DOHH2 (cell line): ENCODE data around the gene LDLRAD4.

Experiments used
- H3F3A ChIP-seq: fragments of 200-600 bp; sonication (generic), shearing (Covaris generic); 2 replicates; pipeline ENCODE4 v1.6.0; 2016; ENCODE audit warnings: antibody characterized with exemption, mild to moderate bottlenecking; ENCODE audit not compliant: control insufficient read depth, insufficient read depth
- H3K27ac ChIP-seq: fragments of 200-600 bp; sonication (generic); 2 replicates; pipeline ENCODE4 v1.5.1; 2014; ENCODE audit warnings: low read depth, mild to moderate bottlenecking, low read length, moderate library complexity
- H3K27me3 ChIP-seq: fragments of 200-600 bp; sonication (generic); 2 replicates; pipeline ENCODE4 v1.6.1; 2014; ENCODE audit warnings: mild to moderate bottlenecking, low read length, mixed read lengths; ENCODE audit not compliant: control insufficient read depth
- H3K36me3 ChIP-seq: fragments of 200-600 bp; sonication (generic); 2 replicates; pipeline ENCODE4 v1.6.1; 2014; ENCODE audit warnings: mild to moderate bottlenecking, low read length, moderate library complexity, mixed read lengths; ENCODE audit not compliant: control insufficient read depth
- H3K4me1 ChIP-seq: fragments of 200-600 bp; sonication (generic); 2 replicates; pipeline ENCODE4 v1.6.1; 2014; ENCODE audit warnings: mild to moderate bottlenecking, low read length, mixed read lengths; ENCODE audit not compliant: control insufficient read depth
- H3K4me2 ChIP-seq: fragments of 200-600 bp; sonication (generic); 2 replicates; pipeline ENCODE4 v1.6.0; 2014; ENCODE audit warnings: mild to moderate bottlenecking, low read length, moderate library complexity
- H3K4me3 ChIP-seq: fragments of 200-600 bp; sonication (generic); 2 replicates; pipeline ENCODE4 v1.5.1; 2014; ENCODE audit warnings: mild to moderate bottlenecking, low read length, mixed read lengths
- H3K79me2 ChIP-seq: fragments of 200-600 bp; sonication (generic); 2 replicates; pipeline ENCODE4 v1.6.1; 2014; ENCODE audit warnings: mild to moderate bottlenecking, low read length, mixed read lengths; ENCODE audit not compliant: control insufficient read depth
- H3K9me2 ChIP-seq: fragments of 200-600 bp; sonication (generic); replicated peaks from 2 replicates; pipeline ENCODE4 v1.6.1; 2014; ENCODE audit warnings: mild to moderate bottlenecking, low read length, mixed read lengths; ENCODE audit not compliant: control insufficient read depth
- H3K9me3 ChIP-seq: fragments of 200-600 bp; sonication (generic); 2 replicates; pipeline ENCODE4 v1.6.1; 2014; ENCODE audit warnings: antibody characterized with exemption, low read length, mixed read lengths; ENCODE audit not compliant: control insufficient read depth, insufficient read depth
- H4K20me1 ChIP-seq: fragments of 200-600 bp; sonication (generic); 2 replicates; pipeline ENCODE4 v1.6.0; 2014; ENCODE audit warnings: low read depth, mild to moderate bottlenecking, antibody characterized with exemption, low read length, moderate library complexity; ENCODE audit not compliant: control insufficient read depth, insufficient read depth
- CTCF ChIP-seq: fragments of 200-600 bp; sonication (generic); IDR thresholded peaks from one replicate; pipeline ENCODE4 v1.5.1; 2014; ENCODE audit warnings: antibody characterized with exemption, mild to moderate bottlenecking, low read depth, low read length; ENCODE audit not compliant: poor library complexity, severe bottlenecking
- EZH2phosphoT487 ChIP-seq: fragments of 200-600 bp; sonication (generic); IDR thresholded peaks from 2 replicates; pipeline ENCODE4 v1.6.1; 2017; ENCODE audit warnings: borderline replicate concordance, mild to moderate bottlenecking, antibody characterized with exemption, low read length, moderate library complexity, mixed read lengths

Gene LDLRAD4

GRCh38 chr18:13231151-13231550 is 12.6 kb downstream of the LDLRAD4 start:
- Histone ChIP-seq H3K4me1 (no peaks in the 10 kb centered on the region), H3K36me3 (no peaks in the 10 kb centered on the region), H3K4me2 (no peak overlapping the region), H3K27me3 (no peaks in the 10 kb centered on the region), H3F3A (no peaks in the 10 kb centered on the region), H3K9me3 (no peaks in the 10 kb centered on the region), H3K4me3 (no peak overlapping the region), H3K9me2 (no peaks in the 10 kb centered on the region), H3K27ac (no peak overlapping the region), H4K20me1 (no peaks in the 10 kb centered on the region), H3K79me2 (no peaks in the 10 kb centered on the region)
- TF ChIP-seq EZH2phosphoT487 (no peak), CTCF (no peak)

GRCh38 chr18:13232086-13232917 is 13.7 kb downstream of the LDLRAD4 start:
- H3K9me2 ChIP-seq, result no peaks in the 10 kb centered on the region
- no peaks in the 10 kb centered on the region for H3K4me1 ChIP-seq
- no peaks in the 10 kb centered on the region for H3K79me2 ChIP-seq
- no peaks in the 10 kb centered on the region for H3K36me3 ChIP-seq
- no peak overlapping the region for H3K4me2 ChIP-seq
- TF ChIP-seq CTCF (no peak), EZH2phosphoT487 (no peak)
- H3K4me3 ChIP-seq, result no peak overlapping the region
- H3K9me3 ChIP-seq, result no peaks in the 10 kb centered on the region
- H3F3A ChIP-seq, result no peaks in the 10 kb centered on the region
- no peaks in the 10 kb centered on the region for H3K27me3 ChIP-seq
- H3K27ac ChIP-seq, result no peak overlapping the region
- no peaks in the 10 kb centered on the region for H4K20me1 ChIP-seq

- H3F3A ChIP-seq, result no peaks in the 10 kb centered on the region
- no peak for TF ChIP-seq EZH2phosphoT487
- no peak for TF ChIP-seq CTCF
- no peak overlapping the region for H3K4me3 ChIP-seq
- H3K27ac ChIP-seq, result no peak overlapping the region
- no peaks in the 10 kb centered on the region for H3K9me2 ChIP-seq
- H3K36me3 ChIP-seq, result no peaks in the 10 kb centered on the region
- no peaks in the 10 kb centered on the region for H4K20me1 ChIP-seq
- no peaks in the 10 kb centered on the region for H3K9me3 ChIP-seq
- H3K4me1 ChIP-seq, result no peaks in the 10 kb centered on the region
- no peaks in the 10 kb centered on the region for H3K27me3 ChIP-seq
- H3K79me2 ChIP-seq, result no peaks in the 10 kb centered on the region
- H3K4me2 ChIP-seq, result no peak overlapping the region
Observed at GRCh38 chr18:13232971-13233786, 14.6 kb downstream of the LDLRAD4 start.
